SK-N-SH treated with all-trans-retinoic acid at 6 μM for 48 hours (cell line): Measurements from ENCODE around the gene ONECUT3.

Source experiments
- ATAC-seq: fragments of 200-7000 bp; cut with Tn5 transposase; 3 replicates; pipeline ENCODE4 v1.9.1; 2020; ENCODE audit warnings: mild to moderate bottlenecking, moderate library complexity
- ARNTL ChIP-seq: fragments of 450-650 bp; formaldehyde crosslinking; IDR thresholded peaks from 2 replicates; pipeline ENCODE4 v1.5.0; 2020; ENCODE audit warnings: low read depth, mild to moderate bottlenecking, moderate library complexity, borderline replicate concordance
- CREB5 ChIP-seq: fragments of 250-450 bp; sonication (Bioruptor Pico); IDR thresholded peaks from 2 replicates; pipeline ENCODE4 v1.5.1; 2020; ENCODE audit warnings: low read depth, mild to moderate bottlenecking, moderate library complexity
- CSDC2 ChIP-seq: fragments of 250-450 bp; sonication (Bioruptor Pico); IDR thresholded peaks from 2 replicates; pipeline ENCODE4 v1.5.0; 2020; ENCODE audit warnings: mild to moderate bottlenecking, moderate library complexity
- CSRNP3 ChIP-seq: fragments of 250-450 bp; sonication (Bioruptor Pico); IDR thresholded peaks from 2 replicates; pipeline ENCODE4 v1.5.1; 2021; ENCODE audit warnings: mild to moderate bottlenecking, moderate library complexity
- ESRRG ChIP-seq: fragments of 250-450 bp; sonication (Bioruptor Pico); IDR thresholded peaks from 2 replicates; pipeline ENCODE4 v1.6.1; 2021; ENCODE audit warnings: mild to moderate bottlenecking
- GLIS3 ChIP-seq: fragments of 250-450 bp; sonication (Bioruptor Pico); IDR thresholded peaks from 2 replicates; pipeline ENCODE4 v1.5.0; 2020; ENCODE audit warnings: mild to moderate bottlenecking, moderate library complexity
- ISL1 ChIP-seq: fragments of 250-450 bp; sonication (Bioruptor Pico); IDR thresholded peaks from 2 replicates; pipeline ENCODE4 v2.1.2; 2022; ENCODE audit warnings: mild to moderate bottlenecking, moderate library complexity
- OSR1 ChIP-seq: fragments of 250-450 bp; sonication (Bioruptor Pico); IDR thresholded peaks from 2 replicates; pipeline ENCODE4 v1.8.0; 2022; ENCODE audit warnings: moderate library complexity, mild to moderate bottlenecking, inconsistent platforms
- PATZ1 ChIP-seq: fragments of 250-450 bp; sonication (Bioruptor Pico); IDR thresholded peaks from 2 replicates; pipeline ENCODE4 v1.8.0; 2020; ENCODE audit warnings: mild to moderate bottlenecking, moderate library complexity, borderline replicate concordance
- POU6F1 ChIP-seq: fragments of 250-450 bp; sonication (Bioruptor Pico); IDR thresholded peaks from 2 replicates; pipeline ENCODE4 v1.8.0; 2021; ENCODE audit warnings: low read depth, mild to moderate bottlenecking, moderate library complexity, borderline replicate concordance
- PPARA ChIP-seq: fragments of 250-450 bp; sonication (Bioruptor Pico); IDR thresholded peaks from 2 replicates; pipeline ENCODE4 v1.5.0; 2020; ENCODE audit warnings: mild to moderate bottlenecking, borderline replicate concordance
- RARB ChIP-seq: fragments of 250-450 bp; sonication (Bioruptor Pico); IDR thresholded peaks from 2 replicates; pipeline ENCODE4 v1.8.0; 2021; ENCODE audit warnings: mild to moderate bottlenecking, moderate library complexity
- SNAI2 ChIP-seq: fragments of 250-450 bp; sonication (Bioruptor Pico); IDR thresholded peaks from 2 replicates; pipeline ENCODE4 v1.5.0; 2020; ENCODE audit warnings: mild to moderate bottlenecking, moderate library complexity
- TCF4 ChIP-seq: fragments of 250-450 bp; sonication (Bioruptor Pico); IDR thresholded peaks from 2 replicates; pipeline ENCODE4 v1.8.0; 2021; ENCODE audit warnings: mild to moderate bottlenecking, moderate library complexity, borderline replicate concordance
- TOX ChIP-seq: fragments of 250-450 bp; sonication (Bioruptor Pico); IDR thresholded peaks from 2 replicates; pipeline ENCODE4 v1.8.0; 2021; ENCODE audit warnings: mild to moderate bottlenecking, moderate library complexity, borderline replicate concordance
- TSHZ2 ChIP-seq: fragments of 250-450 bp; sonication (Bioruptor Pico); IDR thresholded peaks from 2 replicates; pipeline ENCODE4 v1.5.0; 2020; ENCODE audit warnings: mild to moderate bottlenecking, moderate library complexity
- ZFP3 ChIP-seq: fragments of 250-450 bp; sonication (Bioruptor Pico); IDR thresholded peaks from 2 replicates; pipeline ENCODE4 v1.5.0; 2020; ENCODE audit warnings: mild to moderate bottlenecking, moderate library complexity
- ZFP30 ChIP-seq: fragments of 450-650 bp; formaldehyde crosslinking; IDR thresholded peaks from 2 replicates; pipeline ENCODE4 v1.5.0; 2022; ENCODE audit warnings: mild to moderate bottlenecking, moderate library complexity
- ZNF565 ChIP-seq: fragments of 450-650 bp; formaldehyde crosslinking; conservative IDR thresholded peaks from 2 replicates; pipeline ENCODE4 v1.5.0; 2020; ENCODE audit warnings: low read depth, mild to moderate bottlenecking, moderate library complexity
- ZNF70 ChIP-seq: fragments of 450-650 bp; formaldehyde crosslinking; IDR thresholded peaks from 2 replicates; pipeline ENCODE4 v1.5.0; 2020; ENCODE audit warnings: mild to moderate bottlenecking, moderate library complexity

Gene ONECUT3

GRCh38 chr19:1826557-1827521 is 73.5 kb downstream of the ONECUT3 start:
- peak; percentile 12; the same call in 2 of the 3 replicates for ATAC-seq
- no peak for TF ChIP-seq PATZ1
- TF ChIP-seq CREB5: no peak
- TF ChIP-seq CSRNP3 (CRISPR knock-in tag): no peak
- no peak for TF ChIP-seq TSHZ2 (CRISPR knock-in tag)
- no peak for TF ChIP-seq ARNTL (CRISPR knock-in tag)
- no peak for TF ChIP-seq ZNF70 (CRISPR knock-in tag)
- no peak for TF ChIP-seq ZFP30 (CRISPR knock-in tag)
- TF ChIP-seq GLIS3 (CRISPR knock-in tag): no peak
- TF ChIP-seq RARB: no peak
- TF ChIP-seq ISL1 (CRISPR knock-in tag): no peak
- TF ChIP-seq PPARA (CRISPR knock-in tag): no peak
- TF ChIP-seq TCF4 (CRISPR knock-in tag): no peak
- TF ChIP-seq TOX (CRISPR knock-in tag): no peak
- no peak for TF ChIP-seq OSR1 (CRISPR knock-in tag)
- no peak for TF ChIP-seq POU6F1
- TF ChIP-seq ZFP3 (CRISPR knock-in tag): no peak

- no peak for TF ChIP-seq CSDC2
- no peak for TF ChIP-seq ISL1 (CRISPR knock-in tag)
- ATAC-seq: no peak
Observed at GRCh38 chr19:1827566-1828278, 74.4 kb downstream of the ONECUT3 start.

- no peak for ATAC-seq
- TF ChIP-seq CREB5 (no peak), SNAI2 (CRISPR knock-in tag) (no peak), ZNF565 (CRISPR knock-in tag) (no peak), ESRRG (CRISPR knock-in tag) (no peak), GLIS3 (CRISPR knock-in tag) (no peak), TSHZ2 (CRISPR knock-in tag) (no peak), TCF4 (CRISPR knock-in tag) (no peak), OSR1 (CRISPR knock-in tag) (no peak), PPARA (CRISPR knock-in tag) (no peak), ISL1 (CRISPR knock-in tag) (no peak)
Observed at GRCh38 chr19:1828279-1829238, 75.3 kb downstream of the ONECUT3 start.
